Lower lobe of right lung (tissue), 2 donors: ENCODE measurements around the gene PACS2. TPM values are rescaled to one million over a fixed set of nuclear protein-coding genes. Genes with fewer than 3 reads are reported as not detected.

ENCODE experiments used
- ATAC-seq, 2 donors: fragments of 200-7000 bp; cut with Tn5 transposase; one replicate each; pipeline ENCODE4 v1.9.1; 2020 to 2022; ENCODE audit warnings: mild to moderate bottlenecking in 2 of 2, moderate library complexity in 2 of 2
- DNase-seq: peaks from one replicate; pipeline ENCODE4 v3.0.0-alpha.2; 2020
- H3K27ac ChIP-seq: fragments of 200-600 bp; one replicate; pipeline ENCODE4 v1.8.0; 2022
- H3K27me3 ChIP-seq: fragments of 200-600 bp; one replicate; pipeline ENCODE4 v1.8.0; 2022; ENCODE audit warnings: low read depth
- H3K36me3 ChIP-seq: fragments of 200-600 bp; one replicate; pipeline ENCODE4 v1.8.0; 2022; ENCODE audit warnings: mild to moderate bottlenecking
- H3K4me1 ChIP-seq: fragments of 200-600 bp; one replicate; pipeline ENCODE4 v1.8.0; 2022
- H3K4me3 ChIP-seq: fragments of 200-600 bp; one replicate; pipeline ENCODE4 v1.8.0; 2022; ENCODE audit warnings: mild to moderate bottlenecking
- H3K9me3 ChIP-seq: fragments of 200-600 bp; one replicate; pipeline ENCODE4 v1.8.0; 2022
- CTCF ChIP-seq: fragments of 200-600 bp; IDR thresholded peaks from one replicate; pipeline ENCODE4 v1.8.0; 2022; ENCODE audit warnings: antibody characterized with exemption, mild to moderate bottlenecking
- intact Hi-C: fragments of 100-400 bp; cut with DNase I; formaldehyde crosslinking; loops from one replicate; pipeline ENCODE4 v1.11.0; 2022
- total RNA-seq: library from RNA; stranded (reverse); fragmentation: NEBNext Ultra II Directional; extraction: Animal tissue kit (Norgen Biotek cat#: 25700); gene quantifications from one replicate; pipeline ENCODE4 v1.2.1, GENCODE V29; 2021
- donor health status: DM: no; HTN: yes; CAD: no; lungs with severe emphysema.

PACS2 gene
- total RNA-seq, 1 donor from 2014 or later, result 79.7 TPM

GRCh38 chr14:105349992-105350391 lies 35.4 kb downstream of the PACS2 start:
- no peak for TF ChIP-seq CTCF
- intact Hi-C loops, result no loop called here
- Histone ChIP-seq H3K27ac (no peak overlapping the region), H3K36me3 (peaks cover 24% of the 10 kb centered on the region), H3K9me3 (no peaks in the 10 kb centered on the region), H3K4me1 (peaks cover 8% of the 10 kb centered on the region), H3K27me3 (no peaks in the 10 kb centered on the region), H3K4me3 (no peak overlapping the region)
- no peak for DNase-seq
- no peak for ATAC-seq

- Histone ChIP-seq H3K4me3 (no peak overlapping the region), H3K36me3 (peaks cover 31% of the 10 kb centered on the region), H3K27ac (no peak overlapping the region), H3K9me3 (no peaks in the 10 kb centered on the region), H3K4me1 (peaks cover 8% of the 10 kb centered on the region), H3K27me3 (no peaks in the 10 kb centered on the region)
- intact Hi-C loops, result no loop called here
- no peak for DNase-seq
- no peak for TF ChIP-seq CTCF
- ATAC-seq, result no peak
These were observed 36.1 kb downstream of the PACS2 start for GRCh38 chr14:105350450-105351244.

- H3K27me3 ChIP-seq, result no peaks in the 10 kb centered on the region
- no peaks in the 10 kb centered on the region for H3K9me3 ChIP-seq
- DNase-seq (no peak), ATAC-seq (no peak)
- intact Hi-C loops, result no loop called here
- TF ChIP-seq CTCF, result no peak
- peaks cover 8% of the 10 kb centered on the region for H3K4me1 ChIP-seq
- no peak overlapping the region for H3K27ac ChIP-seq
- H3K36me3 ChIP-seq, result peaks cover 38% of the 10 kb centered on the region
- H3K4me3 ChIP-seq, result no peak overlapping the region
These were observed 36.9 kb downstream of the PACS2 start for GRCh38 chr14:105351410-105351809.

GRCh38 chr14:105351920-105352851 lies 37.6 kb downstream of the PACS2 start:
- ATAC-seq (peak; percentile 92 to 95), DNase-seq (peak; percentile 83)
- H3K4me3 ChIP-seq, result no peak overlapping the region
- H3K27ac ChIP-seq, result no peak overlapping the region
- intact Hi-C loops, result no loop called here
- H3K9me3 ChIP-seq, result no peaks in the 10 kb centered on the region
- peaks cover 8% of the 10 kb centered on the region for H3K4me1 ChIP-seq
- H3K36me3 ChIP-seq, result peaks cover 38% of the 10 kb centered on the region
- peak; percentile 88 for TF ChIP-seq CTCF
- H3K27me3 ChIP-seq, result no peaks in the 10 kb centered on the region

GRCh38 chr14:105353136-105353535 lies 38.6 kb downstream of the PACS2 start:
- Histone ChIP-seq H3K36me3 (peaks cover 38% of the 10 kb centered on the region), H3K4me3 (no peak overlapping the region), H3K4me1 (peaks cover 8% of the 10 kb centered on the region), H3K27me3 (no peaks in the 10 kb centered on the region), H3K27ac (no peak overlapping the region), H3K9me3 (no peaks in the 10 kb centered on the region)
- no peak for TF ChIP-seq CTCF
- DNase-seq (no peak), ATAC-seq (no peak)
- intact Hi-C loops, result no loop called here
